Tibial nerve (tissue), 4 donors: Measurements from ENCODE around the gene NBEAL2.

Experiments
- EP300 ChIP-seq, 2 donors: sonication (generic); formaldehyde crosslinking; IDR thresholded peaks; one replicate each; pipeline ENCODE4 v1.6.1; 2017; ENCODE audit warnings: antibody characterized with exemption in 2 of 2, mild to moderate bottlenecking in 1 of 2
- POLR2A ChIP-seq, 2 donors: fragments of 450-650 bp; IDR thresholded peaks; one replicate each; pipeline ENCODE4 v1.6.1; 2017; ENCODE audit warnings: antibody characterized with exemption in 2 of 2, mild to moderate bottlenecking in 2 of 2, moderate library complexity in 2 of 2
- TF ChIP-seq, protein P1 (sequence below), 5 experiments: fragments of 200-600 bp in 3 of 5; fragments of 450-650 bp in 2 of 5; sonication (generic) in 3 of 5; IDR thresholded peaks; one replicate each; pipeline ENCODE4 v1.5.1; 2016 to 2019; ENCODE audit warnings: antibody characterized with exemption in 5 of 5, mild to moderate bottlenecking in 3 of 5, moderate library complexity in 2 of 5

DNA sequence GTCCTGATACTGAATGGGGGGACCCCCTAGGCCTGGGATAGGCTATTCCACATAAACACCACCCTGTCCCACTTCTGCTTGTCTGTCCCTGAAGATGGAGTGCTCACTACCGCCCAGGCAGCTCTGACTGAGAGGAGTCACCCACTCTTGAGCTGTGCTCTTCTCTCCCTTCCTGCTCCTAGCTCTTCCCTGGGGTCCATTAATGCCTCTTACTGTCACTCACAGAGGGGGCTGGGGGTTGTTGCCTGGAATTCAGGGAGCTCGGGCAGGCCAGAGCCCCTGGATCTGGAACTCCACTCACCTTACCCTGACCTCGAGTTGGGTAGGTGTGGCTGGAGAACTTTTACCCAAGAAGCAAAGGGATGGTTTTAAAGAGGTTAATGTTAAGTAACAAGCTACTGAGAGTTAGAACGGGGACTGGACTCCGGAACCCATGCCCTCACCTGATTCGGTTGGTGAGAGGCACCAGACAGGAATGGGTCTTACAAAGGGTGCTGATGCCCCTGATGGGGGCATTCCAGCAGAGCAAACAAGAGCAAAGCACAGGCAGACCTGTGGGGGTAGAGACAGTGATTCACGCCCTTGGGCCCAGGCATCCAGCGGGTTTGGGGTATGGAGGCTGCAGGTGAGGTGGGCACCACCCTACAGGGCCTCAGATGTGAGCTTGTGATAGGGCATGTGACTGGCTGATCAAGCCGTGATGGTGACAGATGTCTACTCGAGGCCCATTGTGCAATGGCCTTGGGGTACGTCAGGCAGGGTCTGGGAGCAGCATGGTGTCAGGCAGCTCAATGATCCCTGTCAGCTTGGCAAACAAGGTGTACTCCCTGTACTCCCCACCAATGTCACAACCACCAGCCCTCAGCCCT is 5.4 kb downstream of the NBEAL2 start:
- TF ChIP-seq, protein P1, sequence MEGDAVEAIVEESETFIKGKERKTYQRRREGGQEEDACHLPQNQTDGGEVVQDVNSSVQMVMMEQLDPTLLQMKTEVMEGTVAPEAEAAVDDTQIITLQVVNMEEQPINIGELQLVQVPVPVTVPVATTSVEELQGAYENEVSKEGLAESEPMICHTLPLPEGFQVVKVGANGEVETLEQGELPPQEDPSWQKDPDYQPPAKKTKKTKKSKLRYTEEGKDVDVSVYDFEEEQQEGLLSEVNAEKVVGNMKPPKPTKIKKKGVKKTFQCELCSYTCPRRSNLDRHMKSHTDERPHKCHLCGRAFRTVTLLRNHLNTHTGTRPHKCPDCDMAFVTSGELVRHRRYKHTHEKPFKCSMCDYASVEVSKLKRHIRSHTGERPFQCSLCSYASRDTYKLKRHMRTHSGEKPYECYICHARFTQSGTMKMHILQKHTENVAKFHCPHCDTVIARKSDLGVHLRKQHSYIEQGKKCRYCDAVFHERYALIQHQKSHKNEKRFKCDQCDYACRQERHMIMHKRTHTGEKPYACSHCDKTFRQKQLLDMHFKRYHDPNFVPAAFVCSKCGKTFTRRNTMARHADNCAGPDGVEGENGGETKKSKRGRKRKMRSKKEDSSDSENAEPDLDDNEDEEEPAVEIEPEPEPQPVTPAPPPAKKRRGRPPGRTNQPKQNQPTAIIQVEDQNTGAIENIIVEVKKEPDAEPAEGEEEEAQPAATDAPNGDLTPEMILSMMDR (IDR thresholded peaks at IDR 0.05), result no peak
- TF ChIP-seq POLR2A (IDR thresholded peaks at IDR 0.05) (no peak), EP300 (IDR thresholded peaks at IDR 0.05) (no peak)
